Measurements from ENCODE around the gene LPCAT1. TPM values are rescaled to one million over a fixed set of nuclear protein-coding genes. Genes with fewer than 3 reads are reported as not detected.
A peak's percentile ranks its signal among the peaks of the same experiment; 100 is the strongest.

LPCAT1 gene
- total and polyA plus RNA-seq, 10 of the 15 experiments (the other 5 are each of a cell fraction or from before 2014, with no cell fraction given) = 2.3 to 109 (median 72.7) TPM

- TF ChIP-seq BCL11A (IDR thresholded peaks at IDR 0.05; ENCODE audit: low read depth, low read length) = peak; percentile 87
- TF ChIP-seq SUZ12 (IDR thresholded peaks at IDR 0.05; ENCODE audit: unreplicated experiment) = no peak
- peak; percentile 72; the same call in 1 of the 2 replicates for TF ChIP-seq TCF12 (IDR thresholded peaks at IDR 0.05; ENCODE audit: low read depth, low read length)
- peak; percentile 83 for TF ChIP-seq EED (IDR thresholded peaks at IDR 0.05; ENCODE audit: low read depth)
- TF ChIP-seq, protein P1, sequence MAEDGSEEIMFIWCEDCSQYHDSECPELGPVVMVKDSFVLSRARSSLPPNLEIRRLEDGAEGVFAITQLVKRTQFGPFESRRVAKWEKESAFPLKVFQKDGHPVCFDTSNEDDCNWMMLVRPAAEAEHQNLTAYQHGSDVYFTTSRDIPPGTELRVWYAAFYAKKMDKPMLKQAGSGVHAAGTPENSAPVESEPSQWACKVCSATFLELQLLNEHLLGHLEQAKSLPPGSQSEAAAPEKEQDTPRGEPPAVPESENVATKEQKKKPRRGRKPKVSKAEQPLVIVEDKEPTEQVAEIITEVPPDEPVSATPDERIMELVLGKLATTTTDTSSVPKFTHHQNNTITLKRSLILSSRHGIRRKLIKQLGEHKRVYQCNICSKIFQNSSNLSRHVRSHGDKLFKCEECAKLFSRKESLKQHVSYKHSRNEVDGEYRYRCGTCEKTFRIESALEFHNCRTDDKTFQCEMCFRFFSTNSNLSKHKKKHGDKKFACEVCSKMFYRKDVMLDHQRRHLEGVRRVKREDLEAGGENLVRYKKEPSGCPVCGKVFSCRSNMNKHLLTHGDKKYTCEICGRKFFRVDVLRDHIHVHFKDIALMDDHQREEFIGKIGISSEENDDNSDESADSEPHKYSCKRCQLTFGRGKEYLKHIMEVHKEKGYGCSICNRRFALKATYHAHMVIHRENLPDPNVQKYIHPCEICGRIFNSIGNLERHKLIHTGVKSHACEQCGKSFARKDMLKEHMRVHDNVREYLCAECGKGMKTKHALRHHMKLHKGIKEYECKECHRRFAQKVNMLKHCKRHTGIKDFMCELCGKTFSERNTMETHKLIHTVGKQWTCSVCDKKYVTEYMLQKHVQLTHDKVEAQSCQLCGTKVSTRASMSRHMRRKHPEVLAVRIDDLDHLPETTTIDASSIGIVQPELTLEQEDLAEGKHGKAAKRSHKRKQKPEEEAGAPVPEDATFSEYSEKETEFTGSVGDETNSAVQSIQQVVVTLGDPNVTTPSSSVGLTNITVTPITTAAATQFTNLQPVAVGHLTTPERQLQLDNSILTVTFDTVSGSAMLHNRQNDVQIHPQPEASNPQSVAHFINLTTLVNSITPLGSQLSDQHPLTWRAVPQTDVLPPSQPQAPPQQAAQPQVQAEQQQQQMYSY (CRISPR knock-in tag; IDR thresholded peaks at IDR 0.05) = 0 out of 2 replicates have a peak, but pooled peaks have one; percentile 14
- TF ChIP-seq, protein P2, sequence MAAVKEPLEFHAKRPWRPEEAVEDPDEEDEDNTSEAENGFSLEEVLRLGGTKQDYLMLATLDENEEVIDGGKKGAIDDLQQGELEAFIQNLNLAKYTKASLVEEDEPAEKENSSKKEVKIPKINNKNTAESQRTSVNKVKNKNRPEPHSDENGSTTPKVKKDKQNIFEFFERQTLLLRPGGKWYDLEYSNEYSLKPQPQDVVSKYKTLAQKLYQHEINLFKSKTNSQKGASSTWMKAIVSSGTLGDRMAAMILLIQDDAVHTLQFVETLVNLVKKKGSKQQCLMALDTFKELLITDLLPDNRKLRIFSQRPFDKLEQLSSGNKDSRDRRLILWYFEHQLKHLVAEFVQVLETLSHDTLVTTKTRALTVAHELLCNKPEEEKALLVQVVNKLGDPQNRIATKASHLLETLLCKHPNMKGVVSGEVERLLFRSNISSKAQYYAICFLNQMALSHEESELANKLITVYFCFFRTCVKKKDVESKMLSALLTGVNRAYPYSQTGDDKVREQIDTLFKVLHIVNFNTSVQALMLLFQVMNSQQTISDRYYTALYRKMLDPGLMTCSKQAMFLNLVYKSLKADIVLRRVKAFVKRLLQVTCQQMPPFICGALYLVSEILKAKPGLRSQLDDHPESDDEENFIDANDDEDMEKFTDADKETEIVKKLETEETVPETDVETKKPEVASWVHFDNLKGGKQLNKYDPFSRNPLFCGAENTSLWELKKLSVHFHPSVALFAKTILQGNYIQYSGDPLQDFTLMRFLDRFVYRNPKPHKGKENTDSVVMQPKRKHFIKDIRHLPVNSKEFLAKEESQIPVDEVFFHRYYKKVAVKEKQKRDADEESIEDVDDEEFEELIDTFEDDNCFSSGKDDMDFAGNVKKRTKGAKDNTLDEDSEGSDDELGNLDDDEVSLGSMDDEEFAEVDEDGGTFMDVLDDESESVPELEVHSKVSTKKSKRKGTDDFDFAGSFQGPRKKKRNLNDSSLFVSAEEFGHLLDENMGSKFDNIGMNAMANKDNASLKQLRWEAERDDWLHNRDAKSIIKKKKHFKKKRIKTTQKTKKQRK (IDR thresholded peaks at IDR 0.05; ENCODE audit: low read depth, low read length) = no peak
- TF ChIP-seq ZZZ3 (IDR thresholded peaks at IDR 0.05; ENCODE audit: control insufficient read depth, insufficient read length, low read depth) = no peak
- peak; percentile 32; the same call in 1 of the 2 replicates for TF ChIP-seq NKRF (conservative IDR thresholded peaks at IDR 0.05)
- TF ChIP-seq JUNB (IDR thresholded peaks at IDR 0.05) = peak; percentile 65; the same call in 1 of the 2 replicates
- no peak for TF ChIP-seq WRNIP1 (IDR thresholded peaks at IDR 0.05; ENCODE audit: borderline replicate concordance, low read depth, low read length)
- TF ChIP-seq, protein P3, sequence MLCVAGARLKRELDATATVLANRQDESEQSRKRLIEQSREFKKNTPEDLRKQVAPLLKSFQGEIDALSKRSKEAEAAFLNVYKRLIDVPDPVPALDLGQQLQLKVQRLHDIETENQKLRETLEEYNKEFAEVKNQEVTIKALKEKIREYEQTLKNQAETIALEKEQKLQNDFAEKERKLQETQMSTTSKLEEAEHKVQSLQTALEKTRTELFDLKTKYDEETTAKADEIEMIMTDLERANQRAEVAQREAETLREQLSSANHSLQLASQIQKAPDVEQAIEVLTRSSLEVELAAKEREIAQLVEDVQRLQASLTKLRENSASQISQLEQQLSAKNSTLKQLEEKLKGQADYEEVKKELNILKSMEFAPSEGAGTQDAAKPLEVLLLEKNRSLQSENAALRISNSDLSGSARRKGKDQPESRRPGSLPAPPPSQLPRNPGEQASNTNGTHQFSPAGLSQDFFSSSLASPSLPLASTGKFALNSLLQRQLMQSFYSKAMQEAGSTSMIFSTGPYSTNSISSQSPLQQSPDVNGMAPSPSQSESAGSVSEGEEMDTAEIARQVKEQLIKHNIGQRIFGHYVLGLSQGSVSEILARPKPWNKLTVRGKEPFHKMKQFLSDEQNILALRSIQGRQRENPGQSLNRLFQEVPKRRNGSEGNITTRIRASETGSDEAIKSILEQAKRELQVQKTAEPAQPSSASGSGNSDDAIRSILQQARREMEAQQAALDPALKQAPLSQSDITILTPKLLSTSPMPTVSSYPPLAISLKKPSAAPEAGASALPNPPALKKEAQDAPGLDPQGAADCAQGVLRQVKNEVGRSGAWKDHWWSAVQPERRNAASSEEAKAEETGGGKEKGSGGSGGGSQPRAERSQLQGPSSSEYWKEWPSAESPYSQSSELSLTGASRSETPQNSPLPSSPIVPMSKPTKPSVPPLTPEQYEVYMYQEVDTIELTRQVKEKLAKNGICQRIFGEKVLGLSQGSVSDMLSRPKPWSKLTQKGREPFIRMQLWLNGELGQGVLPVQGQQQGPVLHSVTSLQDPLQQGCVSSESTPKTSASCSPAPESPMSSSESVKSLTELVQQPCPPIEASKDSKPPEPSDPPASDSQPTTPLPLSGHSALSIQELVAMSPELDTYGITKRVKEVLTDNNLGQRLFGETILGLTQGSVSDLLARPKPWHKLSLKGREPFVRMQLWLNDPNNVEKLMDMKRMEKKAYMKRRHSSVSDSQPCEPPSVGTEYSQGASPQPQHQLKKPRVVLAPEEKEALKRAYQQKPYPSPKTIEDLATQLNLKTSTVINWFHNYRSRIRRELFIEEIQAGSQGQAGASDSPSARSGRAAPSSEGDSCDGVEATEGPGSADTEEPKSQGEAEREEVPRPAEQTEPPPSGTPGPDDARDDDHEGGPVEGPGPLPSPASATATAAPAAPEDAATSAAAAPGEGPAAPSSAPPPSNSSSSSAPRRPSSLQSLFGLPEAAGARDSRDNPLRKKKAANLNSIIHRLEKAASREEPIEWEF (IDR thresholded peaks at IDR 0.05; ENCODE audit: insufficient replicate concordance, low read depth, low read length) = peak; percentile 65
- TF ChIP-seq TCF3 (IDR thresholded peaks at IDR 0.05; ENCODE audit: borderline replicate concordance, insufficient read depth, low read depth, low read length) = peak; percentile 9
- peak; percentile 86 for TF ChIP-seq CREM (IDR thresholded peaks at IDR 0.05; ENCODE audit: low read depth)
- TF ChIP-seq TBL1XR1 (IDR thresholded peaks at IDR 0.05; ENCODE audit: low read depth, low read length) = peak; percentile 95
Measured at GRCh38 chr5:1484730-1485578, 38.8 kb downstream of the LPCAT1 start (continued).
